AG04450 (cell line): Measurements from ENCODE around the gene ARHGAP6. TPM values are rescaled to one million over a fixed set of nuclear protein-coding genes. Genes with fewer than 3 reads are reported as not detected.

Source experiments
- CTCF ChIA-PET: fragments of 300-600, 350-600 bp; formaldehyde crosslinking; extraction: SDS; loops from one replicate; lab custom pipeline; 2022; ENCODE audit warnings: antibody characterized with exemption, inconsistent platforms; lab: Charles Lee
- POLR2A ChIA-PET: fragments of 350-600 bp; formaldehyde crosslinking; extraction: SDS; loops from one replicate; lab custom pipeline; 2021; ENCODE audit warnings: antibody characterized with exemption, inconsistent platforms; lab: Yijun Ruan, JAX
- DNase-seq: peaks from one replicate; pipeline ENCODE4 v3.0.0-alpha.2; 2011; ENCODE audit warnings: low read depth, low spot score
- H3K27ac ChIP-seq: one replicate; pipeline ENCODE4 v1.5.1; 2012; ENCODE audit warnings: low read depth, low read length, control low read depth
- H3K27me3 ChIP-seq: one replicate; pipeline ENCODE4 v1.6.0; 2012; ENCODE audit warnings: low read length; ENCODE audit not compliant: control insufficient read depth, insufficient read depth
- H3K4me3 ChIP-seq: 2 replicates; pipeline ENCODE4 v1.5.1; 2011; ENCODE audit warnings: mild to moderate bottlenecking, low read depth, low read length, control low read depth
- H3K9me3 ChIP-seq: 2 replicates; pipeline ENCODE4 v1.5.1; 2012; ENCODE audit warnings: low read length; ENCODE audit not compliant: control insufficient read depth, insufficient read depth
- polyA plus RNA-seq: library from polyadenylated mRNA; depleted of rRNA; stranded (reverse); fragments of >200 nt; gene quantifications from 2 replicates; pipeline ENCODE4 v1.2.3, GENCODE V29; 2011
- TF ChIP-seq, protein P1 (sequence below): IDR thresholded peaks from 2 replicates; pipeline ENCODE4 v1.5.1; 2011; ENCODE audit warnings: low read depth, low read length, control low read depth, inconsistent platforms

Gene ARHGAP6
- polyA plus RNA-seq, 1 experiment: 4.0 TPM

DNA sequence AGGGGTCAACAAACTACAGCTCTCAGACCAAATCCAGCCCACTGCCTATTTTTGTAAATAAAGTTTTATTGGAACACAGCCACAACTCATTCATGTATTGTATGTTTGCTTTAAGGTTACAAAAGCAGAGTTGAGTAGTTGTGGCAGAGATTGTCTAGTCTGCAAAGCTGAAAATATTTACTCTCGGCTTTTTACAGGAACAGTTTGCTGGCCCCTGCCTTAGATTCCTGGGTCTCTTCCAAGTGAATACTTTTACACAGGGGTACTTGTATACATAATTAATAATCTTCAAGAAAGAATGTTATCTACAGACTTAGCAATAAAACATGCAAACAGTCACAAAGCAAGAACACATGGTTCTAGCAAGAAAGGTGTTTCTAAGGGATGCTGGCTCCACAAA, 218.3 kb downstream of the ARHGAP6 start:
- TF ChIP-seq, protein P1, sequence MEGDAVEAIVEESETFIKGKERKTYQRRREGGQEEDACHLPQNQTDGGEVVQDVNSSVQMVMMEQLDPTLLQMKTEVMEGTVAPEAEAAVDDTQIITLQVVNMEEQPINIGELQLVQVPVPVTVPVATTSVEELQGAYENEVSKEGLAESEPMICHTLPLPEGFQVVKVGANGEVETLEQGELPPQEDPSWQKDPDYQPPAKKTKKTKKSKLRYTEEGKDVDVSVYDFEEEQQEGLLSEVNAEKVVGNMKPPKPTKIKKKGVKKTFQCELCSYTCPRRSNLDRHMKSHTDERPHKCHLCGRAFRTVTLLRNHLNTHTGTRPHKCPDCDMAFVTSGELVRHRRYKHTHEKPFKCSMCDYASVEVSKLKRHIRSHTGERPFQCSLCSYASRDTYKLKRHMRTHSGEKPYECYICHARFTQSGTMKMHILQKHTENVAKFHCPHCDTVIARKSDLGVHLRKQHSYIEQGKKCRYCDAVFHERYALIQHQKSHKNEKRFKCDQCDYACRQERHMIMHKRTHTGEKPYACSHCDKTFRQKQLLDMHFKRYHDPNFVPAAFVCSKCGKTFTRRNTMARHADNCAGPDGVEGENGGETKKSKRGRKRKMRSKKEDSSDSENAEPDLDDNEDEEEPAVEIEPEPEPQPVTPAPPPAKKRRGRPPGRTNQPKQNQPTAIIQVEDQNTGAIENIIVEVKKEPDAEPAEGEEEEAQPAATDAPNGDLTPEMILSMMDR: no peak
- H3K27me3 ChIP-seq: no peaks in the 10 kb centered on the region
- ChIA-PET POLR2A (no interaction called here), CTCF (interaction anchor here (1.0 kb wide), 1 partner anchor 10 kb away, joined by 3 read pairs; no protein-coding TSS in a partner anchor)
- no peak for DNase-seq
- H3K4me3 ChIP-seq: no peak overlapping the region
- H3K9me3 ChIP-seq: no peaks in the 10 kb centered on the region
- no peak overlapping the region for H3K27ac ChIP-seq

DNA sequence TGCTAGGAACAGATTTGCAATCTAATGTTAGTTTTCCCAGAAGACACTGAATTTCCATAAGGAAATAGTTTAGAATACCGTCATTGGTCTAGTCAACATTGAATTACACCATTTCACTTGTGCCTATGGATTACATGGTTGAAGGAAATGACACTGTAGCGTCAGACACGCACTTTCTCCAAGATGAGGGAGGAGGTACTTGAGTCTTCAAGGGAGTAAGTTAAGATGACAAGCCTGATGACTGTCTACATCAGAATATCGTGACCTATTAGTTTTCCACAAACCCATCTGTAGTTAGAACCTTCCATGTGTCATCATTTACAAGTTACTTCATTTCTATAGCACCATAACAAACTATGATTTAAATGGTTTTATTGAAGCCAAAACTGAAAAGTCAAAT, 218.8 kb downstream of the ARHGAP6 start:
- TF ChIP-seq, protein P1: no peak
- no peaks in the 10 kb centered on the region for H3K27me3 ChIP-seq
- ChIA-PET POLR2A (no interaction called here), CTCF (interaction anchor here (0.6 kb wide), 1 partner anchor 54 kb away, joined by 3 read pairs; no protein-coding TSS in a partner anchor)
- H3K9me3 ChIP-seq: no peaks in the 10 kb centered on the region
- no peak overlapping the region for H3K4me3 ChIP-seq
- no peak for DNase-seq
- H3K27ac ChIP-seq: no peak overlapping the region

DNA sequence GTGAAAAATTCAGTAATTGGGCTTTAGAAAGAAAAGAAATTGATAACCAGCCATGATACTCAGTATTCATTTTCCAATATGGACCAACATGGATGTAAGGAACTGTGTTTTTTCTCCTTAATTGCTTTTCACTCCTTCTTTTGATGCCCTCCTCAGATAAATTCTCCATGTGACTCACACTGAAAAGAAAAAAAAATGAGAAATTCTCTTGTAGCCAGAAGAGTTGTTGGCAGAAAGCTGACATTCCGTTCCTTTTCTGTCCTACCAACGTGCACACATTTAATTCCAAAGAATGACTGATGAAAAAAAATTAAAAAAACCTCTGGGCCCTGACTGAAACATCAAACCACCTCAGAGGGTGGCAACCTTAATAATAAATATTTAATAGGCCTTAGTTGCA, 219.4 kb downstream of the ARHGAP6 start:
- POLR2A ChIA-PET: no interaction called here
- TF ChIP-seq, protein P1: no peak
- Histone ChIP-seq H3K27ac (no peak overlapping the region), H3K9me3 (no peaks in the 10 kb centered on the region), H3K27me3 (no peaks in the 10 kb centered on the region), H3K4me3 (no peak overlapping the region)
- DNase-seq: no peak
- CTCF ChIA-PET: interaction anchor here (0.6 kb wide), 1 partner anchor 54 kb away, joined by 3 read pairs; no protein-coding TSS in a partner anchor

DNA sequence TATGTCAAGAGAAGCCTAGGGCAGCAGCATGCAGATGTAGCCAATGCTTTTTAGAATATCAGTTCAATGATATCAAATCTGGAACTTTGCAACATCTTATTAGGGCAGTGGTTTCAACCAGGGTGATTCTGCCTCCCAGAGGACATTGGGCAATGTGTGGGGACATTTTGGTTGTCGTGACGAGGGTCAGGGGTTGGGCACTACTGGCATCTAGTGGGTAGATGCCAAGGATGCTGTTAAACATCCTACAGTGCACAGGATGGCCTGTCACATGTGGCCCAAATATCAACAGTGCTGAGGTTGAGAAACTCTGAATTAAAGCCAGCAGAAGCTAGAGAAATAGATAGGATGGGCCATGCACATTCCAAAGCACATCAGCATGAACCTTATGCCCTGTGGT, 220.2 kb downstream of the ARHGAP6 start:
- CTCF ChIA-PET: no interaction called here

DNA sequence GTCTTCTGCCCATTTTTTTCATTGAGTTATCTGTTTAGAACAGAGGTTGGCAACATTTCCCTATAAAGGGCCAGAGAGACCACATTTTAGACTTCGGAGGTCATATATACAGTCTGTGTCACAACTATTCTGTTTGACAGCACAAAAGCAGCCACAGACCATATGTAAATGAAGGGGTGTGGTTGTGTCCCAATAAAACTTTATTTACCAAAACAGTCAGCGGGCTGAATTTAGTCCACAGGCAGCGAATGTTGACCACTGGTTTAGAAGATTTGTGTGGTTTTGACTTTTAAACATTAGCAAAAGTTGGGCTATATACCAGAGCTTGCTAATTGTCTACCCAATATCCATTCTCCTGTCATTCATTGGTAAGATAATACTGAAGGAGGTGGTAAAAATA, 221.7 kb downstream of the ARHGAP6 start:
- TF ChIP-seq, protein P1: no peak
- Histone ChIP-seq H3K27me3 (no peaks in the 10 kb centered on the region), H3K9me3 (no peaks in the 10 kb centered on the region), H3K4me3 (no peak overlapping the region), H3K27ac (no peak overlapping the region)
- no peak for DNase-seq
- ChIA-PET POLR2A (no interaction called here), CTCF (no interaction called here)

More for the DNA sequence above, 220.2 kb downstream of the ARHGAP6 start:
- Histone ChIP-seq H3K27me3 (no peaks in the 10 kb centered on the region), H3K4me3 (no peak overlapping the region), H3K27ac (no peak overlapping the region), H3K9me3 (no peaks in the 10 kb centered on the region)
- TF ChIP-seq, protein P1: no peak
- POLR2A ChIA-PET: no interaction called here
- DNase-seq: no peak
